C4-2B (cell line): ENCODE results near the gene CSMD2.

Source experiments
- H3K27ac ChIP-seq: fragments of 450-650 bp; 2 replicates; pipeline ENCODE4 v1.5.1; 2017
- ZFX ChIP-seq: fragments of 450-650 bp; IDR thresholded peaks from 2 replicates; pipeline ENCODE4 v1.6.1; 2017
- TF ChIP-seq, protein P1 (sequence below): fragments of 450-650 bp; conservative IDR thresholded peaks from 2 replicates; pipeline ENCODE4 v1.5.1; 2017; ENCODE audit warnings: mild to moderate bottlenecking

CSMD2 gene

DNA sequence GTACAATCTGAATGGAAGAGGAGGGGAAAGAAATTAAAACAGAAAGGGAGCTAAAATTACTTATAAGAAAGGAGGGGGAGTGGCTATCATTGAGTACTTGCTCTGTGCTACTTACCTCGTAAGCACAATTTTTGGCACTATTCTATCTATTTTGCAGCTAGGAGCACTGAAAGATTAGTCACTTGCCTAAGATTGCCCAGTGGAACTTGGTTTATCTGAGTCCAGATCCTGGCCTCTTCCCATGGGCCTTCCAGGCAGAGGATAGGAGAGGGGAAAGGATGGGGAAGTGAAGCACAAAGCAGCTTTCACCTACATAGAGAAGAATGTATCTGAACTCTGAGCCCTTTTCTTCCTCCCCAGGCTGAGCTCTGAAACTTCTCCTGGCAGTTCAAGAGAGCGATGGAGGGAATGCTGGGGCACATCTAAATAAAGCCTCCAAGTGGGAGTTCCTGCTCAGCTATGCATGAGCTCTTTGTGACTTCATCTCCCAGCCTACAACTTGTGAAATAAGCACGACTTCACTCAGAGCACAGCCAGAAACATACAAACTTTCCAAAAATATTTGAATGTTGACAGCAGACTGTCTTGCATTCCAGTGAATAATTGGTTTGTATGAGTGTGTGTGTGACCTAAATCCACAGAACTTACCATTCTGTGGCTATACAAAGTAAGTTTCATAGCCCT, 271.7 kb downstream of the CSMD2 start:
- H3K27ac ChIP-seq, result no peak overlapping the region
- no peak for TF ChIP-seq ZFX
- TF ChIP-seq, protein P1, sequence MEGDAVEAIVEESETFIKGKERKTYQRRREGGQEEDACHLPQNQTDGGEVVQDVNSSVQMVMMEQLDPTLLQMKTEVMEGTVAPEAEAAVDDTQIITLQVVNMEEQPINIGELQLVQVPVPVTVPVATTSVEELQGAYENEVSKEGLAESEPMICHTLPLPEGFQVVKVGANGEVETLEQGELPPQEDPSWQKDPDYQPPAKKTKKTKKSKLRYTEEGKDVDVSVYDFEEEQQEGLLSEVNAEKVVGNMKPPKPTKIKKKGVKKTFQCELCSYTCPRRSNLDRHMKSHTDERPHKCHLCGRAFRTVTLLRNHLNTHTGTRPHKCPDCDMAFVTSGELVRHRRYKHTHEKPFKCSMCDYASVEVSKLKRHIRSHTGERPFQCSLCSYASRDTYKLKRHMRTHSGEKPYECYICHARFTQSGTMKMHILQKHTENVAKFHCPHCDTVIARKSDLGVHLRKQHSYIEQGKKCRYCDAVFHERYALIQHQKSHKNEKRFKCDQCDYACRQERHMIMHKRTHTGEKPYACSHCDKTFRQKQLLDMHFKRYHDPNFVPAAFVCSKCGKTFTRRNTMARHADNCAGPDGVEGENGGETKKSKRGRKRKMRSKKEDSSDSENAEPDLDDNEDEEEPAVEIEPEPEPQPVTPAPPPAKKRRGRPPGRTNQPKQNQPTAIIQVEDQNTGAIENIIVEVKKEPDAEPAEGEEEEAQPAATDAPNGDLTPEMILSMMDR, result no peak

DNA sequence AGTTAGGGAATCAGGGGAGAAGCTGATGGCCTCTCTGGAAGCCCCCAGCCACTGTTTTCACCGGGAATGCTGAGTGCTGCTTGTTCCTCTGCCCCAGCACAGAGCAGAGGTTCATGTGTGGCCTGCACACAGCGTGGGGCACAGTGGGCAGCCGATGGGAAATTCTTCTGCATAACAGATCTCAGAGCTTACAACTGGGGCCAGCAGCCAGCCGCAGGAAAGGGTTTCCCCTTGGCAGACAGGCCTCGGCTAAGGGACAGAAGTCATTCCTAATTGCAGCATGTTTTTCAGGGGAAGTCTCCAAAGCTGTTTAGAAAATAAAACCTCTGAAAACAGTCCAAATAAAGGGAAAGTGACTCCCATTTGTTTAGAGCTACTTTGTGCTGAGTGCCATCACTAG, 278.5 kb downstream of the CSMD2 start:
- TF ChIP-seq ZFX, result no peak
- TF ChIP-seq, protein P1, result no peak
- H3K27ac ChIP-seq, result no peak overlapping the region

DNA sequence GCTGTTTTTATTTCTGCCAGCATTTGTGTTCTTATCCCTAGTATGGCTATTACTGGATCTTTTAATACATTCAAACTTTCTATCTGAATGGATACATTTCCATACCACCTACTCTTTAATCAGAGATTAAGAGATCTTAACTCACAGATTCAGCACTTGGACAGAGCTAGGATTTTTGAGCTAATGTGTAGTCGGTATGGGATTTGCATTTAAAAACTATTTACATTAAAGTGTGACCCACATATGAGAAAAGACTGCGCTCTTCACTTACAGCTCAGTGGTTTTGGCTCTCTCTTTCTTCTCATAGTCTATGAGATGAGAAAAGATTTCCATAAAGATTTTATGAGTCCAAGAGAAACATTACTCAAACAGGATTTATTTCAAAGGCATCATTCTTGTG, 284.7 kb downstream of the CSMD2 start:
- H3K27ac ChIP-seq, result no peak overlapping the region
- TF ChIP-seq ZFX, result no peak
- TF ChIP-seq, protein P1, result no peak

DNA sequence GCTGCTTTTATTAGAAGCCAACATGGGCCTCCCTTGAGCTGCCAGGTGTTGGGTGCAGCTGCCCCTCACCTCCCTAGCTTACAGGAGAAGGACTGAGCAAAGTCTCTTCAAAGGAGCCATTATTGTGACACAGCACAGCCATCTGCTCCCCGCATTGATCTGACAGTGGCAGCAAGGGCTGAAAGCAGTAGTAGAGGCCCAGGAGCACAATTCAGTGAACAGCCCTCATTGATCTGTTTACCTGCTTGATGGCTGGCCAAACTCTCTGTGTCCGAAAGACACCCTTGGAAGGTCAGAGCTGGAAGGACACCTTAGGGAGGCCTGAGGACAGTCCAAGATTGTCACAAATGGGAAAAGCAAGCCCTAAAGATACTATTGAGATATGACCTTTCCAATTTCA, 286.6 kb downstream of the CSMD2 start:
- TF ChIP-seq ZFX, result no peak
- TF ChIP-seq, protein P1, result no peak
- no peak overlapping the region for H3K27ac ChIP-seq

DNA sequence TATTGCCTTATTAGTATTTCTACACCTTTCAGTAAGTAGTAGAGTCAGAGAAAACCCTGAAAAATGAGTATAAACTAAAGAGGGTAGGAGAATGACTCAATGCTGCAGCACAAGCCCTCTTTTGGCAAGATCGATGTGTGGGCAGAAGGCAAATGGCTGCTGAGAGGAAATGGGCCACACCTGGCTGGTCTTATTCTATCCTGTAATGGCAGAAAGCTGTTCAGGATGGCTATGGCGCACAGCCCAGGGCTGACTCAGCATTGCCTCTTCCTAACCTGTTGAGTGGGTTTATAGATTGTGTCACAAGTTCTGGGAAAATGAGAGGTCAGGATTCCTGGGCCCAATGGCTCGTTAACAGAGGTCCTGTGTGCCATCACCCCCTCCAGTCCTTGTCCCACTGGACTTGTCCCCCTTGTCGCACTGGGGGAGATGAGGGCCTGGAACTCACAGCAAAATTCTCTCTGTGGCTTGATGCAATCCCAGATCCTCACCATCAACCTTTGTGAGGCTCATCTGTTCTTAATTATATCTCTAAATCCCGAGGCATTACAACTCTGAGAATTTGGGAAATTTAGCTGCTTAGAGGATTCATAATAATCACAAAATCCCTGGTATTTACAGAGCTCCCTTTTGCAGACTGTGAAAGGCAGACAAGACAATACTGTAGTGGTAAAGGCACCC, 287.9 kb downstream of the CSMD2 start:
- TF ChIP-seq, protein P1, result no peak
- no peak for TF ChIP-seq ZFX
- no peak overlapping the region for H3K27ac ChIP-seq

DNA sequence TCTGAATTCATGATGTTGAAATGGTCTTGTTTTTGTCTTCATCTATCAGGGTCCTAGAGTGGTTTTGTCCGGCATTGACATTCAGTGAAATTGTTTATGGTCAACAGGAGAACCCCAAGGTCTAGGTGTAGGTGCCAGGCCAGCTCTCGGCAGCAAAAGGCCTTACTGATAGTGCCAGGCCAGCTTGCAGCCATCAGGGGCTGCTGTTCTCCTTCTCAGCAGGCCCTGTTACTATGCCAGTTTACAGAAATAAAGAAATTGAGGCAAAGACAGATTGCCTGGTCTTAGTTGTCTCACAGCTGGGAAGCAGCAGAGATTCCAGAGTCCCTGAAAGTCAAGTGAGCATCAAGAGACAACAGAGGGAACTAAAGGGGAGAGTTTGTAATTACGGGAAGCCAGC, 289.2 kb downstream of the CSMD2 start:
- TF ChIP-seq, protein P1, result no peak
- no peak for TF ChIP-seq ZFX
- no peak overlapping the region for H3K27ac ChIP-seq

DNA sequence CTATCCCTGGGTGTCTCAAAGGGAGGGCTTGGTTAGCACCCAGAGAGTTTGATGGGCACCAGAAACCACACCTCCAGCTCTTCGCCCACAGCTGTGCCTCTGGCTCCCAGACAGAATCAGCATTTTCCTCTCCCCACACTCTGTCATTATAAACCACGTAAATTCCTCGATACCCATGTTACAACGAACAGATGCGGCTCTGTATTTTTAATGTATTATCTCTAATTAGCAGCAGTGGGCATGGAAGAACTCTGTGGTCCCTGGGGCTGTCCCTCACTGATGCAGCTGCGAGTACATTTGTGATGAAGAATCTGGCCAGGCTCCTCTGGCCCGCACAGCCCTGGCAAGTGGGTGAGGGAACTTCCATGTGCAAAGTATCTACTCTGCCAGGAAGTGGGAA, 290.4 kb downstream of the CSMD2 start:
- H3K27ac ChIP-seq, result no peak overlapping the region

More for the DNA sequence above, 290.4 kb downstream of the CSMD2 start:
- no peak for TF ChIP-seq ZFX
- TF ChIP-seq, protein P1, result no peak
